ENCODE data around the gene ISG20. TPM values are rescaled to one million over a fixed set of nuclear protein-coding genes. Genes with fewer than 3 reads are reported as not detected.

Gene ISG20
- total and polyA plus RNA-seq, 2 experiments from 2014 or later = 13.3 to 15.8 TPM

GRCh38 chr15:88603885-88604284, 34.9 kb upstream of the ISG20 start:
- no peaks in the 10 kb centered on the region for H4K20me1 ChIP-seq (ENCODE audit: insufficient read depth, poor library complexity, severe bottlenecking)
- H3K79me2 ChIP-seq = no peaks in the 10 kb centered on the region
- no peak for DNase-seq (ENCODE audit: low spot score)
- peaks cover 67% of the 10 kb centered on the region for H3K27me3 ChIP-seq
- H3K4me3 ChIP-seq = no peak overlapping the region
- no peaks in the 10 kb centered on the region for H3K9me2 ChIP-seq (replicated peaks; ENCODE audit: insufficient read depth)
- 23% methylated on average over 14 of the region's 14 CpGs for WGBS (ENCODE audit: low lambda C conversion rate, missing lambda C conversion rate)
- peaks cover 3% of the 10 kb centered on the region for H3K4me1 ChIP-seq (ENCODE audit: insufficient read depth)
- no peaks in the 10 kb centered on the region for H3K36me3 ChIP-seq (replicated peaks; ENCODE audit: insufficient read depth, low read depth)
- H3K9me3 ChIP-seq (ENCODE audit: low read depth) = no peaks in the 10 kb centered on the region
- no peak overlapping the region for H2AFZ ChIP-seq
- H3K4me2 ChIP-seq = peak overlapping the region; percentile 66
- no peak overlapping the region for H3K27ac ChIP-seq
- TF ChIP-seq EZH2 (IDR thresholded peaks at IDR 0.05; ENCODE audit: borderline replicate concordance) (no peak), EZH2phosphoT487 (IDR thresholded peaks at IDR 0.05; ENCODE audit: low read depth, severe bottlenecking, unreplicated experiment) (no peak)
- TF ChIP-seq, protein P1, sequence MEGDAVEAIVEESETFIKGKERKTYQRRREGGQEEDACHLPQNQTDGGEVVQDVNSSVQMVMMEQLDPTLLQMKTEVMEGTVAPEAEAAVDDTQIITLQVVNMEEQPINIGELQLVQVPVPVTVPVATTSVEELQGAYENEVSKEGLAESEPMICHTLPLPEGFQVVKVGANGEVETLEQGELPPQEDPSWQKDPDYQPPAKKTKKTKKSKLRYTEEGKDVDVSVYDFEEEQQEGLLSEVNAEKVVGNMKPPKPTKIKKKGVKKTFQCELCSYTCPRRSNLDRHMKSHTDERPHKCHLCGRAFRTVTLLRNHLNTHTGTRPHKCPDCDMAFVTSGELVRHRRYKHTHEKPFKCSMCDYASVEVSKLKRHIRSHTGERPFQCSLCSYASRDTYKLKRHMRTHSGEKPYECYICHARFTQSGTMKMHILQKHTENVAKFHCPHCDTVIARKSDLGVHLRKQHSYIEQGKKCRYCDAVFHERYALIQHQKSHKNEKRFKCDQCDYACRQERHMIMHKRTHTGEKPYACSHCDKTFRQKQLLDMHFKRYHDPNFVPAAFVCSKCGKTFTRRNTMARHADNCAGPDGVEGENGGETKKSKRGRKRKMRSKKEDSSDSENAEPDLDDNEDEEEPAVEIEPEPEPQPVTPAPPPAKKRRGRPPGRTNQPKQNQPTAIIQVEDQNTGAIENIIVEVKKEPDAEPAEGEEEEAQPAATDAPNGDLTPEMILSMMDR (IDR thresholded peaks at IDR 0.05; ENCODE audit: poor library complexity) = no peak

GRCh38 chr15:88604381-88605188, 34.2 kb upstream of the ISG20 start:
- Histone ChIP-seq H3K4me3 (no peak overlapping the region), H3K4me2 (peak overlapping the region; percentile 66), H3K27ac (no peak overlapping the region)

DNA sequence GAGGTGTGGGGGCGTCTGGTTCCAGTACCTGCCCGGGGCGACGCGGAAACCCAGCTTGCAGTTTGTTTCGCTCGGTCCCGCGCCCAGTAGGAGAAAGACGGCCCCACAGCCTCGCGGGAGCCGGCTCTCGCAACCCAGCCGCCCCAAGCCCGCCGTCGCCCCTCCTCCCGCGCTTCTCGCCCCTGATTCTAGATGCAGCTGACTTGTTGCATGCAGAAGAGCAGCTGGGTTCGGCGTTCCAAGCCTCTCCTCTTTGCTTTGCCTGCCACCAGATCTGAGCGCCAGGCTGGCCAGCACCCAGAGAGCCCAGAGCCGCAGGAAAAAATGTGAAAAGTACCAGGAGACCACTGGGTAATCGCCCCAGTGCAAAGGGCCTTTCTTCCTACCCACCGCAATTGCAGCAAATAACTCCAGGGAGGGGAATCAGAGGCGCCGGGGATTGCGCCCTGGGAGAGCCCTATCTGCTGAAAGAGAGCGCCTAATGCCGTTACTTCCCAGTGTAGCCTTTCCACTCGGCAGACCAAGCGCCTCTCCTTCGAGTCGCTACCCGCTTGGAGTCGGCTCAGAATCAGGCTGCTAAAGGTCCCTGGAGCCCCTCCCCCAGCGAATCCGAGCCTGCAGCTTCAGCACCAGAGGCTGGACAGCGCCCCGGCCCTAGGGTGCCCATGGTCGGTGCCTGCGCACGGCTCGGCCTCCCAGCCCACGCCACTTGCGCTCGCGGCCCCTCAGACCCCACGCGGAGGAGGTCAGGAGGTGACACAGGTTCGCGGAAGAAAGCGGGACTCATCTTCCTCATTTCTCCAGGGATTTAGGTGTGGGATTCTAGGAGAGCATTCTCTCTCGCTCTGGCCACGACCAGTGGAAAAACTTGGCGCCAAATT, 33.4 kb upstream of the ISG20 start:
- no peak overlapping the region for H3K27ac ChIP-seq
- H3K4me1 ChIP-seq (ENCODE audit: insufficient read depth) = peaks cover 3% of the 10 kb centered on the region
- peak; percentile 73 for DNase-seq (ENCODE audit: low spot score)
- no peaks in the 10 kb centered on the region for H3K9me2 ChIP-seq (replicated peaks; ENCODE audit: insufficient read depth)
- H3K9me3 ChIP-seq (ENCODE audit: low read depth) = no peaks in the 10 kb centered on the region
- H3K79me2 ChIP-seq = no peaks in the 10 kb centered on the region
- no peak overlapping the region for H2AFZ ChIP-seq
- TF ChIP-seq, protein P1 (IDR thresholded peaks at IDR 0.05; ENCODE audit: poor library complexity) = no peak
- peak; percentile 64 for TF ChIP-seq EZH2 (IDR thresholded peaks at IDR 0.05; ENCODE audit: borderline replicate concordance)
- no peak for TF ChIP-seq EZH2phosphoT487 (IDR thresholded peaks at IDR 0.05; ENCODE audit: low read depth, severe bottlenecking, unreplicated experiment)
- H3K27me3 ChIP-seq = peaks cover 79% of the 10 kb centered on the region
- no peaks in the 10 kb centered on the region for H4K20me1 ChIP-seq (ENCODE audit: insufficient read depth, poor library complexity, severe bottlenecking)
- H3K36me3 ChIP-seq (replicated peaks; ENCODE audit: insufficient read depth, low read depth) = no peaks in the 10 kb centered on the region
- WGBS (ENCODE audit: low lambda C conversion rate, missing lambda C conversion rate) = 15% methylated on average over 40 of the region's 58 CpGs
- peak overlapping the region; percentile 66 for H3K4me2 ChIP-seq
- no peak overlapping the region for H3K4me3 ChIP-seq

More at GRCh38 chr15:88604381-88605188, 34.2 kb upstream of the ISG20 start:
- no peaks in the 10 kb centered on the region for H3K79me2 ChIP-seq
- WGBS (ENCODE audit: low lambda C conversion rate, missing lambda C conversion rate) = 16% methylated on average over 45 of the region's 46 CpGs
- H4K20me1 ChIP-seq (ENCODE audit: insufficient read depth, poor library complexity, severe bottlenecking) = no peaks in the 10 kb centered on the region
- peaks cover 3% of the 10 kb centered on the region for H3K4me1 ChIP-seq (ENCODE audit: insufficient read depth)
- peaks cover 74% of the 10 kb centered on the region for H3K27me3 ChIP-seq
- no peaks in the 10 kb centered on the region for H3K9me3 ChIP-seq (ENCODE audit: low read depth)
- no peak overlapping the region for H2AFZ ChIP-seq
- no peaks in the 10 kb centered on the region for H3K36me3 ChIP-seq (replicated peaks; ENCODE audit: insufficient read depth, low read depth)
- H3K9me2 ChIP-seq (replicated peaks; ENCODE audit: insufficient read depth) = no peaks in the 10 kb centered on the region
- TF ChIP-seq EZH2phosphoT487 (IDR thresholded peaks at IDR 0.05; ENCODE audit: low read depth, severe bottlenecking, unreplicated experiment) (peak; percentile 45), EZH2 (IDR thresholded peaks at IDR 0.05; ENCODE audit: borderline replicate concordance) (peak; percentile 28)
- TF ChIP-seq, protein P1 (IDR thresholded peaks at IDR 0.05; ENCODE audit: poor library complexity) = no peak
- no peak for DNase-seq (ENCODE audit: low spot score)

All from hepatocyte (in vitro differentiated cells).